Tibial nerve (tissue), 4 donors: Measurements from ENCODE around the gene VSTM2L. TPM values are rescaled to one million over a fixed set of nuclear protein-coding genes. Genes with fewer than 3 reads are reported as not detected.

Experiments used
- DNase-seq, 2 donors: peaks; one replicate each; pipeline ENCODE4 v3.0.0-alpha.2; 2019; ENCODE audit warnings: low spot score in 2 of 2
- H3K27ac ChIP-seq, 4 donors: fragments of 200-600 bp; sonication (generic) in 3 of 4; one replicate each; pipeline ENCODE4 v1.5.1; 2017 to 2019; ENCODE audit warnings: mild to moderate bottlenecking in 1 of 4
- H3K27me3 ChIP-seq, 2 donors: fragments of 200-600 bp; sonication (generic) in 1 of 2; one replicate each; pipeline versions ENCODE4 v1.5.1 to v1.6.0; 2017 to 2019
- H3K36me3 ChIP-seq, 3 donors: fragments of 200-600 bp; sonication (generic); one replicate each; pipeline ENCODE4 v1.5.1; 2018 to 2019
- H3K4me1 ChIP-seq, 4 donors: fragments of 200-600 bp; sonication (generic) in 3 of 4; one replicate each; pipeline ENCODE4 v1.5.1; 2017 to 2019
- H3K4me3 ChIP-seq, 4 donors: fragments of 200-600 bp; sonication (generic) in 3 of 4; one replicate each; pipeline ENCODE4 v1.5.1; 2017 to 2019; ENCODE audit warnings: mild to moderate bottlenecking in 1 of 4, moderate library complexity in 1 of 4
- H3K9me3 ChIP-seq, 4 donors: fragments of 200-600 bp; sonication (generic) in 3 of 4; one replicate each; pipeline ENCODE4 v1.5.1; 2017 to 2019
- CTCF ChIP-seq, 5 experiments: fragments of 200-600 bp in 3 of 5; fragments of 450-650 bp in 2 of 5; sonication (generic) in 3 of 5; IDR thresholded peaks; one replicate each; pipeline ENCODE4 v1.5.1; 2016 to 2019; ENCODE audit warnings: antibody characterized with exemption in 5 of 5, mild to moderate bottlenecking in 3 of 5, moderate library complexity in 2 of 5
- EP300 ChIP-seq, 2 donors: sonication (generic); formaldehyde crosslinking; IDR thresholded peaks; one replicate each; pipeline ENCODE4 v1.6.1; 2017; ENCODE audit warnings: antibody characterized with exemption in 2 of 2, mild to moderate bottlenecking in 1 of 2
- POLR2A ChIP-seq, 2 donors: fragments of 450-650 bp; IDR thresholded peaks; one replicate each; pipeline ENCODE4 v1.6.1; 2017; ENCODE audit warnings: antibody characterized with exemption in 2 of 2, mild to moderate bottlenecking in 2 of 2, moderate library complexity in 2 of 2
- WGBS, 2 donors: methylation state at CpG; one replicate each; pipeline ENCODE4 v1.1.5; 2018; 5-methylcytosine and 5-hydroxymethylcytosine counted together
- total RNA-seq, 4 donors: library from RNA; depleted of rRNA; stranded (reverse); fragments of >200 nt; gene quantifications; one replicate each; pipeline ENCODE4 v1.1.0, GENCODE V29; 2016

The VSTM2L gene
- total RNA-seq, 4 donors from 2014 or later, result 0.44 TPM; not detected in 3

GRCh38 chr20:37925265-37926165 is 22.6 kb downstream of the VSTM2L start:
- TF ChIP-seq CTCF (IDR thresholded peaks at IDR 0.05) (no peak), EP300 (IDR thresholded peaks at IDR 0.05) (no peak), POLR2A (IDR thresholded peaks at IDR 0.05) (no peak)
- no peak for DNase-seq
- H3K4me1 ChIP-seq, result no peaks in the 10 kb centered on the region
- 77% methylated on average over 17 to 19 of the region's 19 CpGs for WGBS, 2 donors
- H3K36me3 ChIP-seq, result no peaks in the 10 kb centered on the region
- H3K9me3 ChIP-seq, result no peaks in the 10 kb centered on the region
- peaks cover 0 to 6% of the 10 kb centered on the region in 2 donors for H3K27me3 ChIP-seq
- no peak overlapping the region for H3K4me3 ChIP-seq
- H3K27ac ChIP-seq, result no peak overlapping the region

- H3K27me3 ChIP-seq, result no peaks in the 10 kb centered on the region
- H3K4me3 ChIP-seq, result no peak overlapping the region
- no peak for DNase-seq
- no peak for TF ChIP-seq CTCF (IDR thresholded peaks at IDR 0.05)
- TF ChIP-seq POLR2A (IDR thresholded peaks at IDR 0.05), result no peak
- no peak for TF ChIP-seq EP300 (IDR thresholded peaks at IDR 0.05)
- WGBS, 2 donors, result 74 to 87% methylated on average over 4 of the region's 4 CpGs
- no peaks in the 10 kb centered on the region for H3K36me3 ChIP-seq
- H3K4me1 ChIP-seq, result no peaks in the 10 kb centered on the region
- no peaks in the 10 kb centered on the region for H3K9me3 ChIP-seq
- no peak overlapping the region for H3K27ac ChIP-seq
These were observed 23.7 kb downstream of the VSTM2L start for GRCh38 chr20:37926612-37927011.

GRCh38 chr20:37927410-37928095 is 24.6 kb downstream of the VSTM2L start:
- TF ChIP-seq EP300 (IDR thresholded peaks at IDR 0.05) (no peak), POLR2A (IDR thresholded peaks at IDR 0.05) (no peak), CTCF (IDR thresholded peaks at IDR 0.05) (no peak)
- no peak overlapping the region for H3K27ac ChIP-seq
- no peaks in the 10 kb centered on the region for H3K4me1 ChIP-seq
- no peaks in the 10 kb centered on the region for H3K27me3 ChIP-seq
- no peak overlapping the region for H3K4me3 ChIP-seq
- WGBS, 2 donors, result 73 to 76% methylated on average over 13 to 17 of the region's 18 CpGs
- no peaks in the 10 kb centered on the region for H3K36me3 ChIP-seq
- H3K9me3 ChIP-seq, result no peaks in the 10 kb centered on the region
- DNase-seq, result no peak

GRCh38 chr20:37928996-37929682 is 26.2 kb downstream of the VSTM2L start:
- H3K36me3 ChIP-seq, result no peaks in the 10 kb centered on the region
- H3K27ac ChIP-seq, result no peak overlapping the region
- WGBS, 2 donors, result 59 to 60% methylated on average over 8 of the region's 8 CpGs

GRCh38 chr20:37929683-37930014 is 26.7 kb downstream of the VSTM2L start:
- TF ChIP-seq CTCF (IDR thresholded peaks at IDR 0.05) (no peak), EP300 (IDR thresholded peaks at IDR 0.05) (no peak), POLR2A (IDR thresholded peaks at IDR 0.05) (no peak)
- Histone ChIP-seq H3K36me3 (no peaks in the 10 kb centered on the region), H3K27ac (no peak overlapping the region), H3K27me3 (no peaks in the 10 kb centered on the region), H3K9me3 (no peaks in the 10 kb centered on the region), H3K4me1 (no peaks in the 10 kb centered on the region), H3K4me3 (no peak overlapping the region)
- no peak for DNase-seq
- WGBS, 2 donors, result 71 to 77% methylated on average over 4 of the region's 4 CpGs

More at GRCh38 chr20:37928996-37929682, 26.2 kb downstream of the VSTM2L start:
- Histone ChIP-seq H3K4me3 (no peak overlapping the region), H3K9me3 (no peaks in the 10 kb centered on the region), H3K27me3 (no peaks in the 10 kb centered on the region), H3K4me1 (no peaks in the 10 kb centered on the region)
- no peak for DNase-seq
- no peak for TF ChIP-seq EP300 (IDR thresholded peaks at IDR 0.05)
